Neural progenitor cell (in vitro differentiated cells): ENCODE results near the gene CDH13. TPM values are rescaled to one million over a fixed set of nuclear protein-coding genes. Genes with fewer than 3 reads are reported as not detected.

Experiments used
- DNase-seq: peaks from one replicate; pipeline ENCODE4 v3.0.0-alpha.2; 2016; ENCODE audit warnings: low spot score
- H2AFZ ChIP-seq: fragments of 200-600 bp; sonication (generic); replicated peaks from 2 replicates; pipeline ENCODE4 v1.6.1; 2016; ENCODE audit warnings: antibody characterized with exemption
- H3F3A ChIP-seq: fragments of 200-600 bp; sonication (generic); 2 replicates; pipeline ENCODE4 v1.6.1; 2016; ENCODE audit warnings: antibody characterized with exemption, low read depth
- H3K27ac ChIP-seq: fragments of 200-600 bp; sonication (generic); 2 replicates; pipeline ENCODE4 v1.5.1; 2016; ENCODE audit warnings: mild to moderate bottlenecking
- H3K27me3 ChIP-seq: fragments of 200-600 bp; sonication (generic); 2 replicates; pipeline ENCODE4 v1.6.1; 2016; ENCODE audit warnings: mild to moderate bottlenecking, moderate library complexity
- H3K36me3 ChIP-seq: fragments of 200-600 bp; sonication (generic); 2 replicates; pipeline ENCODE4 v1.5.1; 2016
- H3K4me1 ChIP-seq: fragments of 200-600 bp; sonication (generic); 2 replicates; pipeline ENCODE4 v1.6.1; 2016; ENCODE audit warnings: mixed run types
- H3K4me2 ChIP-seq: fragments of 200-600 bp; sonication (generic); 2 replicates; pipeline ENCODE4 v1.6.1; 2016
- H3K4me3 ChIP-seq: fragments of 200-600 bp; sonication (generic); 2 replicates; pipeline ENCODE4 v1.5.1; 2016
- H3K79me2 ChIP-seq: fragments of 200-600 bp; sonication (generic); 2 replicates; pipeline ENCODE4 v1.6.1; 2016; ENCODE audit warnings: low read depth
- H3K9ac ChIP-seq: fragments of 200-600 bp; sonication (generic); 2 replicates; pipeline ENCODE4 v1.6.1; 2016
- H3K9me3 ChIP-seq: fragments of 200-600 bp; sonication (generic); 2 replicates; pipeline ENCODE4 v1.5.1; 2016; ENCODE audit warnings: low read depth
- H4K20me1 ChIP-seq: fragments of 200-600 bp; sonication (generic); 2 replicates; pipeline ENCODE4 v1.6.1; 2016; ENCODE audit warnings: low read depth
- H3K27ac Mint-ChIP-seq: 3 replicates; pipeline ENCODE4 v1.8.0; 2021; ENCODE audit warnings: mixed read lengths
- H3K27me3 Mint-ChIP-seq: 2 replicates; pipeline ENCODE4 v1.8.0; 2022; ENCODE audit warnings: low read depth, mild to moderate bottlenecking, inconsistent platforms, moderate library complexity, mixed read lengths; ENCODE audit not compliant: insufficient read depth
- H3K36me3 Mint-ChIP-seq: 3 replicates; pipeline ENCODE4 v1.8.0; 2021; ENCODE audit warnings: mixed read lengths
- H3K4me1 Mint-ChIP-seq: 3 replicates; pipeline ENCODE4 v1.8.0; 2021; ENCODE audit warnings: mixed read lengths
- H3K4me3 Mint-ChIP-seq: 3 replicates; pipeline ENCODE4 v1.8.0; 2021; ENCODE audit warnings: mild to moderate bottlenecking, moderate library complexity, mixed read lengths
- H3K9me3 Mint-ChIP-seq: 3 replicates; pipeline ENCODE4 v1.8.0; 2020; ENCODE audit warnings: mixed read lengths
- CTCF ChIP-seq: fragments of 200-600 bp; sonication (generic); IDR thresholded peaks from 2 replicates; pipeline ENCODE4 v1.5.1; 2017; ENCODE audit warnings: antibody characterized with exemption, mild to moderate bottlenecking
- EZH2 ChIP-seq: fragments of 200-600 bp; sonication (generic); IDR thresholded peaks from 2 replicates; pipeline ENCODE4 v1.6.1; 2017; ENCODE audit warnings: antibody characterized with exemption, mild to moderate bottlenecking, moderate library complexity
- EZH2phosphoT487 ChIP-seq: fragments of 200-600 bp; sonication (generic); IDR thresholded peaks from 2 replicates; pipeline ENCODE4 v1.6.1; 2017; ENCODE audit warnings: antibody characterized with exemption
- total RNA-seq: library from RNA; depleted of rRNA; stranded (reverse); fragments of >200 nt; gene quantifications from 2 replicates; pipeline ENCODE4 v1.2.3, GENCODE V29; 2015; ENCODE audit warnings: low replicate concordance

Gene CDH13
- total RNA-seq, 1 donor from 2014 or later: 3.0 TPM

DNA sequence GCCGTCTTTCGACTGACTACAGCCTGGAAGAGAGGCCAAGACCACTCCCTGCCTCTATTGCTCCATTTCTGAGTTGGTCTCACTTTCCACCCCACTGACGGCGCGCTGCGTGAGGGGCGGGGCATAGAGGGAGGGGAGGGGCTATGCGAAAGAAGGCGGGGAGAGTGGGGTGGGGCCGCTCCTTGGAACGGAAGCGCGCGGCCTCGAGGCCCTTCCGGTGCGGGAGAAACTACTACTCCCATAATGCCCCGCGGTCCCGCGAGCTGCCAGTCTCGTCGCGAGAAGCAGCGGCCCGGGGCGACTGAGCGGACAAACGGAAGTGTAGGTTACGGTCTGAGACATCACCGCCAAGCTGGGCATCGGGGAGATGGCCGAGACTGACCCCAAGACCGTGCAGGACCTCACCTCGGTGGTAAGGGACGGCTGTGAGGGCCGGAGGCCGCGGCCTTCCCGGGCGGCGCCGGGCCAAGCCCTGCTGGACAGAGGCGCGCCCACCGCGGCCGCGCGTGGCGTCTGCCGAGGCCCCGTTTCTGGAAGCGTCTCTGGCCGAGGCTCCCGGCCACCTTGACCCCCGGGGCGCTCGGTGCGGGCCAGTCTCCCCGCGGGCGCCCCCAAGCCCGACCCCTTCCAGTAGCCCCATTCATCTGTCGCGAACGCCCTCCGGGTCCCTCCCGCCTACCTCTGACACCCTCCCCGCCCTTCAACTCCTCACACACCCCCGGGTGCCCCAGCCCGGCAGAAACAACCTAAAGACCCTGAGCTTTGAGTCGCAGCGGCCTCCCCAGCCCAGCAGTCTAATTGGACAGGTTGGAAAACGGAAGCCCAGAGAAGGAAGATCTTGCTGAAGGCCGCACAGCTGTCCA is 1181.2 kb downstream of the CDH13 start, which contains the start of gene HSBP1:
Gene HSBP1, plus strand, starts transcription at position 269 of the 863 bp plus-strand sequence. Its CDS starts 99 bp downstream, at position 368.
- H3K27ac ChIP-seq: no peak within 1 kb of the TSS
- peaks cover 10% of the 10 kb centered on the region for H3K27me3 Mint-ChIP-seq
- TF ChIP-seq EZH2: no peak
- TF ChIP-seq CTCF: no peak
- TF ChIP-seq EZH2phosphoT487: no peak

GRCh38 chr16:83808573-83809014 is 1181.8 kb downstream of the CDH13 start:
- Mint-ChIP-seq H3K4me3 (peak overlapping the region; percentile 97), H3K4me1 (peaks cover 34% of the 10 kb centered on the region), H3K27ac (peak overlapping the region; percentile 62), H3K9me3 (peaks cover 4% of the 10 kb centered on the region), H3K36me3 (peaks cover 25% of the 10 kb centered on the region), H3K27me3 (peaks cover 10% of the 10 kb centered on the region)
- H3K4me2 ChIP-seq: peak overlapping the region; percentile 95
- peak overlapping the region; percentile 85 for H2AFZ ChIP-seq
- no peak overlapping the region for H3K27ac ChIP-seq
- H3K9ac ChIP-seq: peak overlapping the region; percentile 79
- H3K36me3 ChIP-seq: peaks cover 12% of the 10 kb centered on the region
- H3K9me3 ChIP-seq: no peaks in the 10 kb centered on the region
- H3K27me3 ChIP-seq: no peaks in the 10 kb centered on the region
- DNase-seq: no peak
- no peak for TF ChIP-seq EZH2
- TF ChIP-seq CTCF: no peak
- TF ChIP-seq EZH2phosphoT487: no peak
- H3K79me2 ChIP-seq: peaks cover 40% of the 10 kb centered on the region
- H3K4me3 ChIP-seq: peak overlapping the region; percentile 86
- peaks cover 8% of the 10 kb centered on the region for H3K4me1 ChIP-seq
- H4K20me1 ChIP-seq: peaks cover 10% of the 10 kb centered on the region
- H3F3A ChIP-seq: peaks cover 13% of the 10 kb centered on the region

More for the DNA sequence above, 1181.2 kb downstream of the CDH13 start, which contains the start of gene HSBP1:
- Histone ChIP-seq H3K9ac (peak within 1 kb of the TSS; percentile 79), H3K9me3 (no peaks in the 10 kb centered on the region), H3K4me3 (peak within 1 kb of the TSS; percentile 86), H3K4me1 (peaks cover 4% of the 10 kb centered on the region), H2AFZ (peak within 1 kb of the TSS; percentile 85), H3K4me2 (peak within 1 kb of the TSS; percentile 95), H3K79me2 (peaks cover 40% of the 10 kb centered on the region), H3K27me3 (no peaks in the 10 kb centered on the region), H4K20me1 (peaks cover 10% of the 10 kb centered on the region), H3F3A (peaks cover 7% of the 10 kb centered on the region), H3K36me3 (peaks cover 12% of the 10 kb centered on the region)
- Mint-ChIP-seq H3K4me1 (peaks cover 29% of the 10 kb centered on the region), H3K9me3 (peaks cover 4% of the 10 kb centered on the region), H3K36me3 (peaks cover 24% of the 10 kb centered on the region), H3K27ac (peak within 1 kb of the TSS; percentile 87), H3K4me3 (peak within 1 kb of the TSS; percentile 97)
- peak; percentile 96 for DNase-seq

DNA sequence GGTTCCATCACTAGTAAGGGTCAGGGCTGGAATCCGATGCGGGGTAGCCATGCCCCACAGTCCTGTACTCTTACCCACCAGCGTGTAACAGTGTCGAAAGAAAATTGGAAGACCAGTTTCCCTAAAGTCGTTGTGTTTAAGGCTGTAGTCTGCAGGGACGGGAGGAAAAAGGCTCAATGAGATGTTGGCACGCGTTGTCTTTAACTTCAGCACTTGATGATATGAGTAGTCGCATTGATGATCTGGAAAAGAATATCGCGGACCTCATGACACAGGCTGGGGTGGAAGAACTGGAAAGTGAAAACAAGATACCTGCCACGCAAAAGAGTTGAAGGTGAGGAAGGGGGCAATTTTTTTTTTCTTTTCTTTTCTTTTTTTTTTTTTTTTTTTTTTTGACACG is 1182.3 kb downstream of the CDH13 start:
- no peak overlapping the region for H3K27ac ChIP-seq

More for the DNA sequence above, 1182.3 kb downstream of the CDH13 start:
- DNase-seq: no peak
- H3K4me1 Mint-ChIP-seq: peaks cover 39% of the 10 kb centered on the region
- H3K9me3 ChIP-seq: no peaks in the 10 kb centered on the region
- peaks cover 12% of the 10 kb centered on the region for H3K36me3 ChIP-seq
- no peaks in the 10 kb centered on the region for H3K27me3 ChIP-seq
- peak overlapping the region; percentile 62 for H3K27ac Mint-ChIP-seq
- H3K4me3 ChIP-seq: peak overlapping the region; percentile 86
- peaks cover 13% of the 10 kb centered on the region for H3K4me1 ChIP-seq
- H4K20me1 ChIP-seq: peaks cover 10% of the 10 kb centered on the region
- peak overlapping the region; percentile 97 for H3K4me3 Mint-ChIP-seq
- peak overlapping the region; percentile 95 for H3K4me2 ChIP-seq
- peaks cover 40% of the 10 kb centered on the region for H3K79me2 ChIP-seq
- peaks cover 4% of the 10 kb centered on the region for H3K9me3 Mint-ChIP-seq
- no peak overlapping the region for H2AFZ ChIP-seq
- H3K27me3 Mint-ChIP-seq: peaks cover 10% of the 10 kb centered on the region
- TF ChIP-seq EZH2: no peak
- TF ChIP-seq EZH2phosphoT487: no peak
- no peak for TF ChIP-seq CTCF
- H3F3A ChIP-seq: peaks cover 18% of the 10 kb centered on the region
- peaks cover 25% of the 10 kb centered on the region for H3K36me3 Mint-ChIP-seq
- H3K9ac ChIP-seq: peak overlapping the region; percentile 79
